Stomach (tissue), 8 donors: ENCODE results near the gene CCR5AS.

Source experiments
- DNase-seq, 2 donors: peaks; one replicate each; pipeline versions ENCODE4 v3.0.0 to v3.0.0-alpha.2; 2013 to 2019
- H3K27ac ChIP-seq, 5 donors: fragments of 200-600 bp in 4 of 5; sonication (generic) in 4 of 5; one replicate each; pipeline ENCODE4 v1.5.1; 2013 to 2019; ENCODE audit warnings: mild to moderate bottlenecking in 1 of 5, moderate library complexity in 1 of 5
- H3K27me3 ChIP-seq, 3 donors: fragments of 200-600 bp; sonication (generic); one replicate each; pipeline ENCODE4 v1.5.1; 2017 to 2019; ENCODE audit warnings: mixed run types in 1 of 3
- H3K36me3 ChIP-seq, 4 donors: fragments of 200-600 bp; sonication (generic); 1 replicate in 3 of 4; 2 replicates in 1 of 4; pipeline ENCODE4 v1.5.1; 2016 to 2019
- H3K4me1 ChIP-seq, 4 donors: fragments of 200-600 bp; sonication (generic); one replicate each; pipeline ENCODE4 v1.5.1; 2016 to 2019
- H3K4me3 ChIP-seq, 4 donors: fragments of 200-600 bp; sonication (generic) in 3 of 4; one replicate each; pipeline ENCODE4 v1.5.1; 2016 to 2019; ENCODE audit warnings: mild to moderate bottlenecking in 1 of 4
- H3K9me3 ChIP-seq, 4 donors: fragments of 200-600 bp; sonication (generic); one replicate each; pipeline ENCODE4 v1.5.1; 2016 to 2019
- EP300 ChIP-seq: sonication (generic); formaldehyde crosslinking; IDR thresholded peaks from one replicate; pipeline ENCODE4 v1.6.1; 2017; ENCODE audit warnings: antibody characterized with exemption
- POLR2A ChIP-seq, 4 donors: fragments of 450-650 bp; IDR thresholded peaks; one replicate each; pipeline ENCODE4 v1.6.1; 2016; ENCODE audit warnings: antibody characterized with exemption in 4 of 4, control low read depth in 2 of 4, mild to moderate bottlenecking in 1 of 4, moderate library complexity in 1 of 4
- POLR2AphosphoS5 ChIP-seq, 3 donors: sonication (generic); formaldehyde crosslinking; IDR thresholded peaks; one replicate each; pipeline ENCODE4 v1.6.1; 2016; ENCODE audit warnings: antibody characterized with exemption in 3 of 3
- WGBS, 5 donors: extraction: QIAGEN DNeasy Blood & Tissue Kit in 3 of 5; methylation state at CpG; one replicate each; pipeline versions ENCODE4 v1.1.5 to v1.1.7; 2013 to 2018; 5-methylcytosine and 5-hydroxymethylcytosine counted together
- intact Hi-C: fragments of 100-400 bp; cut with DNase I; formaldehyde crosslinking; loops from one replicate; pipeline ENCODE4 v1.15.1; 2023; ENCODE audit warnings: low total_unique reads
- TF ChIP-seq, protein P1 (sequence below), 7 experiments: fragments of 450-650 bp in 4 of 7; fragments of 200-600 bp in 3 of 7; sonication (generic) in 3 of 7; IDR thresholded peaks; one replicate each; pipeline ENCODE4 v1.5.1; 2016 to 2019; ENCODE audit warnings: antibody characterized with exemption in 7 of 7, control low read depth in 2 of 7, mild to moderate bottlenecking in 1 of 7
- donor health status: healthy with polysubstance abuse.
- donor health status: Bipolar disorder and iron deficiency.
- donor health status: healthy.

CCR5AS gene

DNA sequence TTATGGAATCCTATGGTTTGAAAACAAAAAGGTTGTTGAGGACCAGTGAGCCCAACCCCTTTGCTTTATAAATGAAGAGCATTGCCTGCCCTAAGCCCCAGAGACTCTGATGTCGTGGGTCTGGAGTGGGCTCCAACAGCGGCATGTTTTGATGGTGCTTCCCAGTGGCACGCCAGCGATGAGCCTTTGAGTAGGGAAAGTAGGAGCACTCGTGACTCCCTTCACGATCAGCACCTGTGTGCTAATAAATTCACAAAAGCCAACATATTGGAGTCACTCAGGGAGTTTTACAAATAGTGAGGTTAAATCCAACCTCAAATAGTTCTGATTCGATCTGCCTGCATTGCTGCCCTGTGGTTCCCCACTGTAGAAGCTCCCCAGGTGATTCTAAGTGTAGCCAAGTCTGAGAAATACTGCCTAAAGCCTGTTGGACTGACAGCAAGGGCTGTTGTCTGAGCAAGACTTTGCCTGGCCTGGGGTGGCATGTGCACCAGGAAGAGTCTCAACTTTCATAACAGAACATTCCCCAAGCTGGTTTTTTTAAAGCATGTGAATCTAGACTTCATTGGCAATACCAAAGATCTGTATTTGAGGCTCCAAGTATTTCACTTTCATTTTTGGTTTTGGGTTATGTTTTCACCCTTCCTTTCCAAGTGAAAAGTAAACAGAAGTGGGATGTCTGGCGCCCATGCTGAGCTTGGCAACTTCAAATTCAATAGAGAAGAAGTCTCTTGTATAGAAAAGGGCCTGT, 26.2 kb downstream of the CCR5AS start:
- Histone ChIP-seq H3K4me1 (peaks cover 0 to 35% (median 20%) of the 10 kb centered on the region in 4 donors), H3K9me3 (no peaks in the 10 kb centered on the region), H3K4me3 (no peak overlapping the region), H3K36me3 (no peaks in the 10 kb centered on the region), H3K27me3 (no peaks in the 10 kb centered on the region), H3K27ac (peak overlapping the region in 1 of 5 donors; percentile 66)
- peak in 1 of 2 donors; percentile 29 for DNase-seq
- 66 to 78% (median 75%) methylated on average over 8 of the region's 8 CpGs for WGBS, 5 donors
- TF ChIP-seq POLR2A (IDR thresholded peaks at IDR 0.05): no peak
- TF ChIP-seq POLR2AphosphoS5 (IDR thresholded peaks at IDR 0.05): no peak
- TF ChIP-seq, protein P1, sequence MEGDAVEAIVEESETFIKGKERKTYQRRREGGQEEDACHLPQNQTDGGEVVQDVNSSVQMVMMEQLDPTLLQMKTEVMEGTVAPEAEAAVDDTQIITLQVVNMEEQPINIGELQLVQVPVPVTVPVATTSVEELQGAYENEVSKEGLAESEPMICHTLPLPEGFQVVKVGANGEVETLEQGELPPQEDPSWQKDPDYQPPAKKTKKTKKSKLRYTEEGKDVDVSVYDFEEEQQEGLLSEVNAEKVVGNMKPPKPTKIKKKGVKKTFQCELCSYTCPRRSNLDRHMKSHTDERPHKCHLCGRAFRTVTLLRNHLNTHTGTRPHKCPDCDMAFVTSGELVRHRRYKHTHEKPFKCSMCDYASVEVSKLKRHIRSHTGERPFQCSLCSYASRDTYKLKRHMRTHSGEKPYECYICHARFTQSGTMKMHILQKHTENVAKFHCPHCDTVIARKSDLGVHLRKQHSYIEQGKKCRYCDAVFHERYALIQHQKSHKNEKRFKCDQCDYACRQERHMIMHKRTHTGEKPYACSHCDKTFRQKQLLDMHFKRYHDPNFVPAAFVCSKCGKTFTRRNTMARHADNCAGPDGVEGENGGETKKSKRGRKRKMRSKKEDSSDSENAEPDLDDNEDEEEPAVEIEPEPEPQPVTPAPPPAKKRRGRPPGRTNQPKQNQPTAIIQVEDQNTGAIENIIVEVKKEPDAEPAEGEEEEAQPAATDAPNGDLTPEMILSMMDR (IDR thresholded peaks at IDR 0.05): no peak
- no peak for TF ChIP-seq EP300
- intact Hi-C loops: no loop called here

GRCh38 chr3:46378426-46378942, 28.4 kb downstream of the CCR5AS start:
- no peaks in the 10 kb centered on the region for H3K9me3 ChIP-seq
- no peak overlapping the region for H3K4me3 ChIP-seq
- no peak overlapping the region for H3K27ac ChIP-seq
- WGBS, 5 donors: 43 to 52% (median 44%) methylated on average over 8 of the region's 8 CpGs
- peaks cover 0 to 15% (median 0%) of the 10 kb centered on the region in 3 donors for H3K27me3 ChIP-seq
- peak; percentile 68 to 83 for DNase-seq
- H3K4me1 ChIP-seq: peaks cover 0 to 27% (median 17%) of the 10 kb centered on the region in 4 donors
- TF ChIP-seq POLR2AphosphoS5 (IDR thresholded peaks at IDR 0.05): no peak
- TF ChIP-seq EP300: no peak
- no peak for TF ChIP-seq POLR2A (IDR thresholded peaks at IDR 0.05)
- TF ChIP-seq, protein P1 (IDR thresholded peaks at IDR 0.05): peak in 5 of 7 experiments; percentile 13 to 62 (median 35)
- intact Hi-C loops: loop anchor here (10.0 kb wide), 1 partner anchor 434 kb away; the partner anchor contains the start of gene CXCR6
- H3K36me3 ChIP-seq: no peaks in the 10 kb centered on the region

GRCh38 chr3:46375814-46376213, 31.1 kb downstream of the CCR5AS start:
- Histone ChIP-seq H3K4me1 (peaks cover 0 to 8% (median 5%) of the 10 kb centered on the region in 4 donors), H3K27me3 (peaks cover 0 to 22% (median 0%) of the 10 kb centered on the region in 3 donors), H3K36me3 (no peaks in the 10 kb centered on the region), H3K27ac (no peak overlapping the region), H3K4me3 (no peak overlapping the region), H3K9me3 (no peaks in the 10 kb centered on the region)
- intact Hi-C loops: loop anchor here (10.0 kb wide), 1 partner anchor 431 kb away; the partner anchor contains the start of gene CXCR6
- WGBS, 5 donors: 20 to 31% (median 30%) methylated on average over 2 of the region's 2 CpGs
- TF ChIP-seq POLR2A (IDR thresholded peaks at IDR 0.05) (no peak), EP300 (no peak), POLR2AphosphoS5 (IDR thresholded peaks at IDR 0.05) (no peak)
- TF ChIP-seq, protein P1 (IDR thresholded peaks at IDR 0.05): no peak
- DNase-seq: no peak

DNA sequence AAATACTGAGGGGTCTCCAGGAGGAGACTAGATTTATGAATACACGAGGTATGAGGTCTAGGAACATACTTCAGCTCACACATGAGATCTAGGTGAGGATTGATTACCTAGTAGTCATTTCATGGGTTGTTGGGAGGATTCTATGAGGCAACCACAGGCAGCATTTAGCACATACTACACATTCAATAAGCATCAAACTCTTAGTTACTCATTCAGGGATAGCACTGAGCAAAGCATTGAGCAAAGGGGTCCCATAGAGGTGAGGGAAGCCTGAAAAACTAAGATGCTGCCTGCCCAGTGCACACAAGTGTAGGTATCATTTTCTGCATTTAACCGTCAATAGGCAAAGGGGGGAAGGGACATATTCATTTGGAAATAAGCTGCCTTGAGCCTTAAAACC, 31.6 kb downstream of the CCR5AS start:
- intact Hi-C loops: loop anchor here (10.0 kb wide), 1 partner anchor 430 kb away; the partner anchor contains the start of gene CXCR6
- Histone ChIP-seq H3K9me3 (no peaks in the 10 kb centered on the region), H3K4me1 (peaks cover 0 to 2% (median 0%) of the 10 kb centered on the region in 4 donors), H3K36me3 (no peaks in the 10 kb centered on the region), H3K27me3 (peaks cover 0 to 22% (median 0%) of the 10 kb centered on the region in 3 donors), H3K4me3 (no peak overlapping the region), H3K27ac (no peak overlapping the region)
- 58 to 75% (median 64%) methylated on average over 2 of the region's 2 CpGs for WGBS, 5 donors
- no peak for DNase-seq
- TF ChIP-seq POLR2A (IDR thresholded peaks at IDR 0.05) (no peak), EP300 (no peak), POLR2AphosphoS5 (IDR thresholded peaks at IDR 0.05) (no peak)
- TF ChIP-seq, protein P1 (IDR thresholded peaks at IDR 0.05): no peak
